ENCODE results near the gene ATOH8. TPM values are rescaled to one million over a fixed set of nuclear protein-coding genes. Genes with fewer than 3 reads are reported as not detected.

ATOH8 gene
- total and polyA plus RNA-seq, 2 donors (not counting 3 experiments of a cell fraction or from before 2014, with no cell fraction given), result 10.3 to 12.8 TPM

DNA sequence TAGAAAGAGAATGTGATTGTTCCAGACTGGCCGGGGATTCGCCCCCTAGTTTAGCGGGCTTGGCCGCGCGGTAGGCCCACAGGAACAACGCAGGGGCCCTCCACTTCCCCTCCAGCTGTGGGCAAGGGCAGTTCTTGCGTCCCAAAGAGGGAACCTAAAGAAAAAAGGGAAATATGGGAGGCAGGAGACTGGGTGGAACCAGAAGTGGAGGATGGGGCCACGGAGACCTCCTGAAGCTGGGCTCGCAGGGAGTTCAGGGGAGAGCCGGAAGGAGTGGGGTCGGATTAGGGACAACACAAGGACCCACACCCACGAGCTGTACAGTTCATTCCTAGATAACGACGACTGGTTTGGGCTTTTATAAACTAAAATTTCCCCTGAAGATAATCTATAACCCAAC is 41.5 kb upstream of the ATOH8 start:
- no TSS peak for BruUV-seq (replicated peaks)
- no peak for FAIRE-seq

More for the DNA sequence above, 41.5 kb upstream of the ATOH8 start:
- Histone ChIP-seq H3K9me3 (replicated peaks; ENCODE audit: control insufficient read depth, insufficient read depth, low read length) (no peaks in the 10 kb centered on the region), H3K9ac (replicated peaks; ENCODE audit: extremely low read depth, insufficient read depth, low read length) (no peak overlapping the region), H3K4me2 (ENCODE audit: insufficient read depth, low read length) (no peak overlapping the region), H3K9me1 (replicated peaks; ENCODE audit: control insufficient read depth, extremely low read depth, insufficient read depth, low read length) (no peaks in the 10 kb centered on the region), H3K4me1 (ENCODE audit: control insufficient read depth, extremely low read depth, insufficient read depth, low read length) (peaks cover 9% of the 10 kb centered on the region), H3K27ac (ENCODE audit: insufficient read depth, low read depth, low read length) (no peak overlapping the region), H3K36me3 (ENCODE audit: control insufficient read depth in 2 of 2, extremely low read depth in 1 of 2, insufficient read depth in 2 of 2, low read length in 2 of 2) (no peaks in the 10 kb centered on the region), H3K27me3 (ENCODE audit: control insufficient read depth in 2 of 2, insufficient read depth in 2 of 2, low read length in 2 of 2) (peaks cover 0 to 2% of the 10 kb centered on the region in 2 experiments), H2AFZ (ENCODE audit: low read depth, low read length) (no peak overlapping the region), H3K4me3 (replicated peaks in 1 of 3; ENCODE audit: insufficient read depth in 1 of 3, low read depth in 1 of 3, low read length in 3 of 3) (no peak overlapping the region), H4K20me1 (replicated peaks; ENCODE audit: control insufficient read depth, extremely low read depth, insufficient read depth, low read length) (no peaks in the 10 kb centered on the region), H3K79me2 (ENCODE audit: control insufficient read depth, insufficient read depth, low read length) (no peaks in the 10 kb centered on the region)
- TF ChIP-seq POLR2AphosphoS5 (IDR thresholded peaks at IDR 0.05; ENCODE audit: insufficient read depth, low read depth, low read length) (no peak), MYC (IDR thresholded peaks at IDR 0.05; ENCODE audit: low read depth, low read length) (no peak), POLR2A (IDR thresholded peaks at IDR 0.05; ENCODE audit: low read depth, low read length) (no peak), EZH2 (IDR thresholded peaks at IDR 0.05; ENCODE audit: borderline replicate concordance, low read depth, low read length, severe bottlenecking) (no peak), GATA2 (IDR thresholded peaks at IDR 0.05; ENCODE audit: insufficient read depth, insufficient read length, low read depth, low read length) (no peak), JUN (IDR thresholded peaks at IDR 0.05; ENCODE audit: borderline replicate concordance, insufficient read depth, insufficient read length, low read depth) (no peak), MAX (IDR thresholded peaks at IDR 0.05; ENCODE audit: insufficient read depth, insufficient read length) (no peak), CTCF (IDR thresholded peaks at IDR 0.05; ENCODE audit: extremely low read depth in 1 of 2, insufficient read depth in 1 of 2, low read depth in 1 of 2, low read length in 2 of 2) (no peak), FOS (IDR thresholded peaks at IDR 0.05; ENCODE audit: borderline replicate concordance, insufficient read depth, low read length) (no peak)
- CTCF ChIA-PET, result interaction anchor here (0.7 to 2.7 kb wide), 7 partner anchors 11 to 115 kb away, joined by 3 to 15 read pairs (median 4); no protein-coding TSS in a partner anchor
- DNase-seq (ENCODE audit: low read depth, low spot score), result no peak
- intact Hi-C loops (cut with micrococcal nuclease) (no loop called here), dilution Hi-C loops (cut with MboI; ENCODE audit: extremely low pct_ligation_motif_present, low sequenced_read_pairs) (loop anchor here (25.0 kb wide), 1 partner anchor 100 kb away; no protein-coding TSS in a partner anchor)
- POLR2A ChIA-PET, result no interaction called here

All from endothelial cell of umbilical vein (primary cell).